Naive B cell (primary cell): ENCODE results near the gene OBSL1. TPM values are rescaled to one million over a fixed set of nuclear protein-coding genes. Genes with fewer than 3 reads are reported as not detected.

Experiments used
- ATAC-seq, 2 donors: fragments of 150-1000 bp; cut with Tn5 transposase; 2 replicates each; pipeline ENCODE4 v1.10.0; 2021; ENCODE audit warnings: low read depth in 2 of 2, mild to moderate bottlenecking in 2 of 2, moderate library complexity in 2 of 2
- DNase-seq: peaks from one replicate; pipeline ENCODE4 v3.0.0; 2022
- H3K27ac Mint-ChIP-seq, 6 donors: one replicate each; pipeline ENCODE4 v1.8.0; 2020 to 2022; ENCODE audit warnings: mild to moderate bottlenecking in 6 of 6, mixed read lengths in 6 of 6, moderate library complexity in 5 of 6, inconsistent platforms in 2 of 6
- H3K27me3 Mint-ChIP-seq, 3 donors: one replicate each; pipeline ENCODE4 v1.8.0; 2021 to 2022; ENCODE audit warnings: mixed read lengths in 3 of 3, mild to moderate bottlenecking in 1 of 3
- H3K36me3 Mint-ChIP-seq, 2 donors: one replicate each; pipeline ENCODE4 v1.8.0; 2020 to 2022; ENCODE audit warnings: mixed read lengths in 2 of 2, inconsistent platforms in 1 of 2, mild to moderate bottlenecking in 1 of 2
- H3K4me1 Mint-ChIP-seq, 3 donors: one replicate each; pipeline ENCODE4 v1.8.0; 2020 to 2022; ENCODE audit warnings: mixed read lengths in 3 of 3, inconsistent platforms in 1 of 3, mild to moderate bottlenecking in 1 of 3, moderate library complexity in 1 of 3
- H3K4me3 Mint-ChIP-seq, 8 donors: one replicate each; pipeline ENCODE4 v1.8.0; 2020 to 2022; ENCODE audit warnings: mild to moderate bottlenecking in 8 of 8, mixed read lengths in 8 of 8, moderate library complexity in 8 of 8, inconsistent platforms in 2 of 8
- H3K9me3 Mint-ChIP-seq, 7 donors: one replicate each; pipeline ENCODE4 v1.8.0; 2020 to 2022; ENCODE audit warnings: mixed read lengths in 7 of 7, mild to moderate bottlenecking in 5 of 7, inconsistent platforms in 2 of 7, moderate library complexity in 1 of 7
- polyA plus RNA-seq, 6 donors: library from polyadenylated mRNA; unstranded; fragments of 300-500 nt; fragmentation: Illumina TruSeq; gene quantifications; one replicate each; pipeline ENCODE4 v1.2.3, GENCODE V29; 2021; ENCODE audit warnings: low read depth in 6 of 6

OBSL1 gene
- polyA plus RNA-seq, 6 donors from 2014 or later, result not detected

- no peak overlapping the region for H3K4me3 Mint-ChIP-seq
- no peaks in the 10 kb centered on the region for H3K36me3 Mint-ChIP-seq
- H3K27ac Mint-ChIP-seq, result peak overlapping the region in 1 of 6 donors; percentile 56
- peaks cover 0 to 4% (median 3%) of the 10 kb centered on the region in 3 donors for H3K4me1 Mint-ChIP-seq
- ATAC-seq (no peak), DNase-seq (no peak)
- H3K9me3 Mint-ChIP-seq, result peaks cover 0 to 5% (median 0%) of the 10 kb centered on the region in 7 donors
- peaks cover 20 to 77% (median 69%) of the 10 kb centered on the region in 3 donors for H3K27me3 Mint-ChIP-seq
These were observed 13.3 kb downstream of the OBSL1 start for GRCh38 chr2:219557791-219558785.

GRCh38 chr2:219557320-219557719 lies 14.0 kb downstream of the OBSL1 start:
- peaks cover 0 to 5% (median 0%) of the 10 kb centered on the region in 7 donors for H3K9me3 Mint-ChIP-seq
- no peak overlapping the region for H3K27ac Mint-ChIP-seq
- H3K27me3 Mint-ChIP-seq, result peaks cover 21 to 69% (median 66%) of the 10 kb centered on the region in 3 donors
- H3K36me3 Mint-ChIP-seq, result no peaks in the 10 kb centered on the region
- DNase-seq (no peak), ATAC-seq (no peak)
- H3K4me3 Mint-ChIP-seq, result no peak overlapping the region
- peaks cover 0 to 4% (median 3%) of the 10 kb centered on the region in 3 donors for H3K4me1 Mint-ChIP-seq

- ATAC-seq, result no peak
- H3K27me3 Mint-ChIP-seq, result peaks cover 21 to 74% (median 68%) of the 10 kb centered on the region in 3 donors
- no peak overlapping the region for H3K4me3 Mint-ChIP-seq
- H3K27ac Mint-ChIP-seq, result no peak overlapping the region
- peaks cover 0 to 5% (median 0%) of the 10 kb centered on the region in 7 donors for H3K9me3 Mint-ChIP-seq
- no peak for DNase-seq
- H3K4me1 Mint-ChIP-seq, result peaks cover 8 to 9% (median 9%) of the 10 kb centered on the region in 3 donors
- H3K36me3 Mint-ChIP-seq, result no peaks in the 10 kb centered on the region
These were observed 14.9 kb downstream of the OBSL1 start for GRCh38 chr2:219556413-219556812.

- no peak overlapping the region for H3K27ac Mint-ChIP-seq
- no peaks in the 10 kb centered on the region for H3K36me3 Mint-ChIP-seq
- peaks cover 0 to 5% (median 0%) of the 10 kb centered on the region in 7 donors for H3K9me3 Mint-ChIP-seq
- H3K4me3 Mint-ChIP-seq, result no peak overlapping the region
- ATAC-seq (no peak), DNase-seq (no peak)
- peaks cover 24 to 78% (median 68%) of the 10 kb centered on the region in 3 donors for H3K27me3 Mint-ChIP-seq
- peaks cover 9 to 10% (median 9%) of the 10 kb centered on the region in 3 donors for H3K4me1 Mint-ChIP-seq
These were observed 15.4 kb downstream of the OBSL1 start for GRCh38 chr2:219555956-219556355.

- Mint-ChIP-seq H3K36me3 (no peaks in the 10 kb centered on the region), H3K4me1 (peaks cover 9 to 13% (median 11%) of the 10 kb centered on the region in 3 donors), H3K27ac (peak overlapping the region in 1 of 6 donors; percentile 44), H3K4me3 (peak overlapping the region in 1 of 8 donors; percentile 57), H3K9me3 (peaks cover 0 to 5% (median 0%) of the 10 kb centered on the region in 7 donors), H3K27me3 (peaks cover 21 to 86% (median 74%) of the 10 kb centered on the region in 3 donors)
- DNase-seq (no peak), ATAC-seq (no peak)
These were observed 17.0 kb downstream of the OBSL1 start for GRCh38 chr2:219554350-219554749.

GRCh38 chr2:219553463-219553963 lies 17.8 kb downstream of the OBSL1 start:
- H3K27me3 Mint-ChIP-seq, result peaks cover 22 to 86% (median 74%) of the 10 kb centered on the region in 3 donors
- no peak overlapping the region for H3K27ac Mint-ChIP-seq
- H3K36me3 Mint-ChIP-seq, result no peaks in the 10 kb centered on the region
- no peak for ATAC-seq
- DNase-seq, result no peak
- peaks cover 0 to 5% (median 0%) of the 10 kb centered on the region in 7 donors for H3K9me3 Mint-ChIP-seq
- H3K4me1 Mint-ChIP-seq, result peaks cover 9 to 13% (median 11%) of the 10 kb centered on the region in 3 donors
- peak overlapping the region; percentile 16 to 77 (median 58) for H3K4me3 Mint-ChIP-seq

GRCh38 chr2:219553168-219553417 lies 18.2 kb downstream of the OBSL1 start:
- Mint-ChIP-seq H3K27ac (peak overlapping the region in 1 of 6 donors; percentile 22), H3K4me1 (peaks cover 11 to 13% (median 12%) of the 10 kb centered on the region in 3 donors), H3K36me3 (no peaks in the 10 kb centered on the region), H3K9me3 (peaks cover 0 to 5% (median 0%) of the 10 kb centered on the region in 7 donors), H3K27me3 (peaks cover 27 to 86% (median 77%) of the 10 kb centered on the region in 3 donors), H3K4me3 (peak overlapping the region in 7 of 8 donors; percentile 31 to 77 (median 63))
- ATAC-seq, result no peak
- DNase-seq, result no peak

- Mint-ChIP-seq H3K36me3 (no peaks in the 10 kb centered on the region), H3K27me3 (peaks cover 28 to 87% (median 82%) of the 10 kb centered on the region in 3 donors), H3K27ac (peak overlapping the region in 1 of 6 donors; percentile 56), H3K9me3 (peaks cover 0 to 5% (median 0%) of the 10 kb centered on the region in 7 donors), H3K4me3 (peak overlapping the region; percentile 69 to 87 (median 79)), H3K4me1 (peaks cover 11 to 13% (median 12%) of the 10 kb centered on the region in 3 donors)
- ATAC-seq, result peak; percentile 94 to 98
- DNase-seq, result peak; percentile 68
These were observed 18.8 kb downstream of the OBSL1 start for GRCh38 chr2:219552382-219553167.

- peak; percentile 4 to 11 for ATAC-seq
- H3K4me1 Mint-ChIP-seq, result peaks cover 11 to 13% (median 12%) of the 10 kb centered on the region in 3 donors
These were observed 19.6 kb downstream of the OBSL1 start for GRCh38 chr2:219551441-219552381.

GRCh38 chr2:219549619-219550018 lies 21.7 kb downstream of the OBSL1 start:
- Mint-ChIP-seq H3K9me3 (peaks cover 0 to 10% (median 0%) of the 10 kb centered on the region in 7 donors), H3K27ac (no peak overlapping the region), H3K36me3 (peaks cover 0 to 7% of the 10 kb centered on the region in 2 donors), H3K27me3 (peaks cover 47 to 91% (median 89%) of the 10 kb centered on the region in 3 donors), H3K4me1 (peaks cover 15 to 20% (median 17%) of the 10 kb centered on the region in 3 donors), H3K4me3 (no peak overlapping the region)
- DNase-seq, result no peak
- no peak for ATAC-seq

More at GRCh38 chr2:219551441-219552381, 19.6 kb downstream of the OBSL1 start:
- DNase-seq, result no peak
- peaks cover 0 to 5% (median 0%) of the 10 kb centered on the region in 7 donors for H3K9me3 Mint-ChIP-seq
- peak overlapping the region; percentile 69 to 87 (median 80) for H3K4me3 Mint-ChIP-seq
- peaks cover 34 to 89% (median 86%) of the 10 kb centered on the region in 3 donors for H3K27me3 Mint-ChIP-seq
- peak overlapping the region in 3 of 6 donors; percentile 56 to 90 (median 65) for H3K27ac Mint-ChIP-seq
- peaks cover 0 to 7% of the 10 kb centered on the region in 2 donors for H3K36me3 Mint-ChIP-seq

- Mint-ChIP-seq H3K27me3 (peaks cover 43 to 89% (median 88%) of the 10 kb centered on the region in 3 donors), H3K4me3 (peak overlapping the region in 1 of 8 donors; percentile 43), H3K9me3 (peaks cover 0 to 10% (median 0%) of the 10 kb centered on the region in 7 donors), H3K27ac (peak overlapping the region in 1 of 6 donors; percentile 7), H3K36me3 (peaks cover 0 to 7% of the 10 kb centered on the region in 2 donors), H3K4me1 (peaks cover 21 to 23% (median 23%) of the 10 kb centered on the region in 3 donors)
- ATAC-seq, result no peak
- DNase-seq, result no peak
These were observed 22.3 kb downstream of the OBSL1 start for GRCh38 chr2:219548990-219549389.

GRCh38 chr2:219547621-219548020 lies 23.7 kb downstream of the OBSL1 start:
- peaks cover 0 to 7% of the 10 kb centered on the region in 2 donors for H3K36me3 Mint-ChIP-seq
- DNase-seq (no peak), ATAC-seq (no peak)
- peaks cover 19 to 27% (median 26%) of the 10 kb centered on the region in 3 donors for H3K4me1 Mint-ChIP-seq
- H3K4me3 Mint-ChIP-seq, result no peak overlapping the region
- no peak overlapping the region for H3K27ac Mint-ChIP-seq
- H3K9me3 Mint-ChIP-seq, result peaks cover 0 to 10% (median 0%) of the 10 kb centered on the region in 7 donors
- H3K27me3 Mint-ChIP-seq, result peaks cover 36 to 83% (median 81%) of the 10 kb centered on the region in 3 donors
